ENCODE results near the gene KCNIP3.

- TF ChIP-seq CTCF (conservative IDR thresholded peaks at IDR 0.05; ENCODE audit: low read depth, low read length): no peak
- no peak for TF ChIP-seq EZH2phosphoT487 (IDR thresholded peaks at IDR 0.05; ENCODE audit: borderline replicate concordance, low read length)
- TF ChIP-seq EZH2 (IDR thresholded peaks at IDR 0.05; ENCODE audit: low read length, unreplicated experiment): no peak
Observed at GRCh38 chr2:95329891-95330793, 33.0 kb downstream of the KCNIP3 start.
